Spleen (tissue), 7 donors: Measurements from ENCODE around the gene KIF5C.

Source experiments
- POLR2A ChIP-seq, 3 donors: fragments of 450-650 bp; IDR thresholded peaks; one replicate each; pipeline ENCODE4 v1.5.1; 2017; ENCODE audit warnings: antibody characterized with exemption in 3 of 3, mild to moderate bottlenecking in 1 of 3
- POLR2AphosphoS5 ChIP-seq, 3 donors: sonication (generic); formaldehyde crosslinking; IDR thresholded peaks; one replicate each; pipeline ENCODE4 v1.5.1; 2017; ENCODE audit warnings: antibody characterized with exemption in 3 of 3
- TF ChIP-seq, protein P1 (sequence below), 11 experiments: fragments of 200-600 bp in 7 of 11; fragments of 450-650 bp in 4 of 11; sonication (generic) in 4 of 11; IDR thresholded peaks in 8 of 11; conservative IDR thresholded peaks in 3 of 11; 1 replicate in 7 of 11; 2 replicates in 4 of 11; pipeline versions ENCODE4 v1.4.0 to v1.8.0; 2016 to 2021; ENCODE audit warnings: antibody characterized with exemption in 11 of 11, inconsistent platforms in 4 of 11, mild to moderate bottlenecking in 1 of 11
- donor health status: DM: no; HTN: no; CAD: no; lungs with moderate emphysema.
- donor health status: DM: no; HTN: no; CAD: no.
- donor health status: DM: no; HTN: no; CAD: no.

DNA sequence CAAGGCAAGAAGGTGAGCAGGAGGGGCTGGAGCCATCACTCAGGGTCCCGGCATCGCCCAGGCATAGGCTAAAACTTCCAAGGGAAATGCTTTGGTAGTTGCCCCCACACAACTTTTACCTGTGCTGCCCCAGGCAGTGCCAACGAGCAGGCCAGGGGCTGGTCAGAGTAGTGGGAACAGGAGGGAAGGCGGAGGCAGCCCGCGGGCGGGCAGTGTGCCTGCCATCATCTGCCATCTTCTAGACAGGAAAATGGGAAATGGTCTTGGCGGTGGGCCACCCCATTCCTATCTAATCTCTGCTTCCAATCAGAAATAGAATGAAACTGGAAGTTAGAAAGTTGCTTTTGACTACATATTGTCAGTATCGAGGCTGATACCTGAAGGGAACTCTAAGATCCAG lies 137.5 kb downstream of the KIF5C start:
- TF ChIP-seq, protein P1, sequence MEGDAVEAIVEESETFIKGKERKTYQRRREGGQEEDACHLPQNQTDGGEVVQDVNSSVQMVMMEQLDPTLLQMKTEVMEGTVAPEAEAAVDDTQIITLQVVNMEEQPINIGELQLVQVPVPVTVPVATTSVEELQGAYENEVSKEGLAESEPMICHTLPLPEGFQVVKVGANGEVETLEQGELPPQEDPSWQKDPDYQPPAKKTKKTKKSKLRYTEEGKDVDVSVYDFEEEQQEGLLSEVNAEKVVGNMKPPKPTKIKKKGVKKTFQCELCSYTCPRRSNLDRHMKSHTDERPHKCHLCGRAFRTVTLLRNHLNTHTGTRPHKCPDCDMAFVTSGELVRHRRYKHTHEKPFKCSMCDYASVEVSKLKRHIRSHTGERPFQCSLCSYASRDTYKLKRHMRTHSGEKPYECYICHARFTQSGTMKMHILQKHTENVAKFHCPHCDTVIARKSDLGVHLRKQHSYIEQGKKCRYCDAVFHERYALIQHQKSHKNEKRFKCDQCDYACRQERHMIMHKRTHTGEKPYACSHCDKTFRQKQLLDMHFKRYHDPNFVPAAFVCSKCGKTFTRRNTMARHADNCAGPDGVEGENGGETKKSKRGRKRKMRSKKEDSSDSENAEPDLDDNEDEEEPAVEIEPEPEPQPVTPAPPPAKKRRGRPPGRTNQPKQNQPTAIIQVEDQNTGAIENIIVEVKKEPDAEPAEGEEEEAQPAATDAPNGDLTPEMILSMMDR (IDR thresholded peaks at IDR 0.05 in 8 of 11, conservative IDR thresholded peaks at IDR 0.05 in 3 of 11) = no peak
- no peak for TF ChIP-seq POLR2A (IDR thresholded peaks at IDR 0.05)
- no peak for TF ChIP-seq POLR2AphosphoS5 (IDR thresholded peaks at IDR 0.05)
